ENCODE data around the gene IGF1R. TPM values are rescaled to one million over a fixed set of nuclear protein-coding genes. Genes with fewer than 3 reads are reported as not detected.

Gene IGF1R
- total RNA-seq, 4 donors from 2014 or later = 51.5 to 146 (median 89.6) TPM

DNA sequence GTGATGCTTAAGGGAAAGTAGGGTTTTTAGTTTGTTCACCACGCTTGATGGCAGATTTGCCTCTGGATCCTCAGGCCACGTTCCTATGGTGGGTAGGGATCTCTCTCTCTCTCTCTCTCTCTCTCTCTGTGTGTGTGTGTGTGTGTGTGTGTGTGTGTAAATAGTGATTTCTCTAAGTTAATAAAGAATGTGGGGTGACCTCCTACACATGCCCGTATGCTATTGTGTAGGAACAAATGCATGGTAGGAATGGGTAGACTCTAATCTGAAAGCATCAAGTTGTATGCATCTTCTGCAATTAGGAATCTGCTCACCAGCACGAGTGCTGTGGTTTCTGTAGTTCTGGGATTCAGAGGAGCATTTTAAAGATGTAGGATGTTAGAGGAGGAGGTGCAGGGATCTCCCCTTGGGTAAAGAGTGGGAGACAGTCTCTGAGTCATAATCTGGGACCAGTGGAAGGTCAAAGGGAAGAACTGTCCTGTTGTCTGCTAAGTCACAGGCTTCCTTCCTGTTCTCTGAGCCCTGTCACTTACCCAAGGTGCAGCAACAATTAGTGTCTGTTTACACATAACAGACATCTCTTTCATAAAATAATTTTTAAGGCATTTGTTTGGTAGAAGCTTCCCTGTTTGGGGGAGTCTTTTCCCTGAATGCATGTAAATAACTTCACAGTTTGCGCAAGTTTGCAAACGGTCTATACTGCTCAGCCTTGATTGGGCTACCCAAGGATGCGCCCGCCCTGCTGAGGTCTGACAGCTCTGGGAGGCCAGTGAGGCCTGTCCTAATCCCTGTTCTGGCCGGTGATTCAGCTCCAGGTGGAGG is 139.8 kb downstream of the IGF1R start:
- Histone ChIP-seq H3K27me3 (no peaks in the 10 kb centered on the region), H3K4me1 (peaks cover 20 to 44% of the 10 kb centered on the region in 2 donors), H3K27ac (no peak overlapping the region), H3K36me3 (no peaks in the 10 kb centered on the region), H3K9me3 (no peaks in the 10 kb centered on the region), H3K4me3 (replicated peaks in 1 of 3) (no peak overlapping the region)
- intact Hi-C loops (cut with DNase I) = loop anchor here (5.0 to 10.0 kb wide), 2 partner anchors 59 to 277 kb away; no protein-coding TSS in a partner anchor
- no peak for TF ChIP-seq POLR2A (IDR thresholded peaks at IDR 0.05)
- TF ChIP-seq, protein P1, sequence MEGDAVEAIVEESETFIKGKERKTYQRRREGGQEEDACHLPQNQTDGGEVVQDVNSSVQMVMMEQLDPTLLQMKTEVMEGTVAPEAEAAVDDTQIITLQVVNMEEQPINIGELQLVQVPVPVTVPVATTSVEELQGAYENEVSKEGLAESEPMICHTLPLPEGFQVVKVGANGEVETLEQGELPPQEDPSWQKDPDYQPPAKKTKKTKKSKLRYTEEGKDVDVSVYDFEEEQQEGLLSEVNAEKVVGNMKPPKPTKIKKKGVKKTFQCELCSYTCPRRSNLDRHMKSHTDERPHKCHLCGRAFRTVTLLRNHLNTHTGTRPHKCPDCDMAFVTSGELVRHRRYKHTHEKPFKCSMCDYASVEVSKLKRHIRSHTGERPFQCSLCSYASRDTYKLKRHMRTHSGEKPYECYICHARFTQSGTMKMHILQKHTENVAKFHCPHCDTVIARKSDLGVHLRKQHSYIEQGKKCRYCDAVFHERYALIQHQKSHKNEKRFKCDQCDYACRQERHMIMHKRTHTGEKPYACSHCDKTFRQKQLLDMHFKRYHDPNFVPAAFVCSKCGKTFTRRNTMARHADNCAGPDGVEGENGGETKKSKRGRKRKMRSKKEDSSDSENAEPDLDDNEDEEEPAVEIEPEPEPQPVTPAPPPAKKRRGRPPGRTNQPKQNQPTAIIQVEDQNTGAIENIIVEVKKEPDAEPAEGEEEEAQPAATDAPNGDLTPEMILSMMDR (IDR thresholded peaks at IDR 0.05) = no peak
- no peak for DNase-seq
- 88 to 90% methylated on average over 9 of the region's 9 CpGs for WGBS, 2 donors

- H3K4me3 ChIP-seq (replicated peaks in 1 of 3) = no peak overlapping the region
- WGBS, 2 donors = 84 to 88% methylated on average over 4 of the region's 4 CpGs
- no peak for DNase-seq
- TF ChIP-seq, protein P1 (IDR thresholded peaks at IDR 0.05) = no peak
- TF ChIP-seq POLR2A (IDR thresholded peaks at IDR 0.05) = no peak
- no peaks in the 10 kb centered on the region for H3K27me3 ChIP-seq
- no peaks in the 10 kb centered on the region for H3K9me3 ChIP-seq
- no peaks in the 10 kb centered on the region for H3K36me3 ChIP-seq
- H3K27ac ChIP-seq = no peak overlapping the region
- intact Hi-C loops (cut with DNase I) = loop anchor here (5.0 to 10.0 kb wide), 2 partner anchors 58 to 276 kb away; no protein-coding TSS in a partner anchor
- H3K4me1 ChIP-seq = peaks cover 20 to 44% of the 10 kb centered on the region in 2 donors
Observed at GRCh38 chr15:98789020-98789419, 140.7 kb downstream of the IGF1R start.

DNA sequence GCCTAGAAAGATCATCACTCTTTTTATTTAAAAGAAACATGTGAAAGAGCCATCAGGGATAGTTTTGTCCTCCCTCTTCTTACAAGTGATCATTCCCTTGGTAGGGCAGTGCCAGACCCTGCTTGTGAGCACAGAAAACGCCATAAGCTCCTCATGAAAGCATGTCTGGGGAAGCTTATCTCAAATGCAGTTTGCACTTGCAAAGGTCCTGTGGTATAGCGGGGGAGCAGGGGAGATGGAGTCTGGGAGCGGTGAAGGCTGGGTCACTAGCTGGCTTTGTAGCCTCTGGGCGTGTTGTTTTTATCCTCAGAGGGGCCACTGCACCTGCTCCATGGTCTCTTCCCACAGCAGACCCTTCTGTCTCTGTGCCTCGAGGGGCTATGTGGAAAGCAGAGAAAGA is 141.9 kb downstream of the IGF1R start:
- no peak for DNase-seq
- Histone ChIP-seq H3K27me3 (no peaks in the 10 kb centered on the region), H3K9me3 (no peaks in the 10 kb centered on the region), H3K27ac (no peak overlapping the region), H3K36me3 (no peaks in the 10 kb centered on the region), H3K4me1 (peaks cover 26 to 53% of the 10 kb centered on the region in 2 donors), H3K4me3 (replicated peaks in 1 of 3) (no peak overlapping the region)
- TF ChIP-seq, protein P1 (IDR thresholded peaks at IDR 0.05) = no peak
- no peak for TF ChIP-seq POLR2A (IDR thresholded peaks at IDR 0.05)
- intact Hi-C loops (cut with DNase I) = no loop called here
- WGBS, 2 donors = 94 to 98% methylated on average over 5 of the region's 5 CpGs

- no peaks in the 10 kb centered on the region for H3K36me3 ChIP-seq
- TF ChIP-seq, protein P1 (IDR thresholded peaks at IDR 0.05) = no peak
- no peak for TF ChIP-seq POLR2A (IDR thresholded peaks at IDR 0.05)
- no peak for DNase-seq
- H3K9me3 ChIP-seq = no peaks in the 10 kb centered on the region
- no peaks in the 10 kb centered on the region for H3K27me3 ChIP-seq
- WGBS, 2 donors = 89 to 98% methylated on average over 2 of the region's 2 CpGs
- intact Hi-C loops (cut with DNase I) = no loop called here
- H3K27ac ChIP-seq = no peak overlapping the region
- H3K4me3 ChIP-seq (replicated peaks in 1 of 3) = no peak overlapping the region
- H3K4me1 ChIP-seq = peaks cover 29 to 56% of the 10 kb centered on the region in 2 donors
Observed at GRCh38 chr15:98791046-98791701, 142.8 kb downstream of the IGF1R start.

GRCh38 chr15:98792117-98792516 is 143.8 kb downstream of the IGF1R start:
- DNase-seq = no peak
- TF ChIP-seq POLR2A (IDR thresholded peaks at IDR 0.05) = no peak
- TF ChIP-seq, protein P1 (IDR thresholded peaks at IDR 0.05) = no peak
- H3K27me3 ChIP-seq = no peaks in the 10 kb centered on the region
- H3K36me3 ChIP-seq = no peaks in the 10 kb centered on the region
- intact Hi-C loops (cut with DNase I) = no loop called here
- peaks cover 29 to 56% of the 10 kb centered on the region in 2 donors for H3K4me1 ChIP-seq
- H3K9me3 ChIP-seq = no peaks in the 10 kb centered on the region
- H3K27ac ChIP-seq = no peak overlapping the region
- H3K4me3 ChIP-seq (replicated peaks in 1 of 3) = no peak overlapping the region
